Kidney epithelial cell (primary cell): ENCODE data around the gene AGPAT3. TPM values are rescaled to one million over a fixed set of nuclear protein-coding genes. Genes with fewer than 3 reads are reported as not detected.

Experiments
- DNase-seq: peaks from one replicate; pipeline ENCODE4 v3.0.0-alpha.2; 2010; ENCODE audit warnings: low read depth
- H3K27me3 ChIP-seq: 2 replicates; pipeline ENCODE4 v1.6.0; 2011; ENCODE audit warnings: low read length; ENCODE audit not compliant: control insufficient read depth, insufficient read depth
- H3K36me3 ChIP-seq: 2 replicates; pipeline ENCODE4 v1.5.1; 2011; ENCODE audit warnings: low read length; ENCODE audit not compliant: control insufficient read depth, insufficient read depth
- H3K4me3 ChIP-seq: 2 replicates; pipeline ENCODE4 v1.5.1; 2011; ENCODE audit warnings: low read depth, mild to moderate bottlenecking, control low read depth, low read length
- CTCF ChIP-seq: IDR thresholded peaks from 2 replicates; pipeline ENCODE4 v1.5.1; 2011; ENCODE audit warnings: mild to moderate bottlenecking, moderate library complexity, low read length, control low read depth, inconsistent platforms; ENCODE audit not compliant: insufficient read depth, poor library complexity, severe bottlenecking
- total RNA-seq: library from RNA; depleted of rRNA; stranded (reverse); fragments of >200 nt; gene quantifications from 2 replicates; pipeline ENCODE4 v1.2.3, GENCODE V29; 2015

Gene AGPAT3
- total RNA-seq, 1 donor from 2014 or later = 62.3 TPM

GRCh38 chr21:43923391-43923790, 58.4 kb downstream of the AGPAT3 start:
- no peak for DNase-seq
- H3K4me3 ChIP-seq = no peak overlapping the region
- H3K27me3 ChIP-seq = no peaks in the 10 kb centered on the region
- no peaks in the 10 kb centered on the region for H3K36me3 ChIP-seq
- TF ChIP-seq CTCF = no peak

GRCh38 chr21:43924421-43925095, 59.5 kb downstream of the AGPAT3 start:
- H3K4me3 ChIP-seq = no peak overlapping the region
- no peaks in the 10 kb centered on the region for H3K36me3 ChIP-seq
- no peak for TF ChIP-seq CTCF
- DNase-seq = no peak
- H3K27me3 ChIP-seq = no peaks in the 10 kb centered on the region

GRCh38 chr21:43925096-43925481, 60.1 kb downstream of the AGPAT3 start:
- TF ChIP-seq CTCF = no peak
- DNase-seq = no peak
- H3K4me3 ChIP-seq = no peak overlapping the region

GRCh38 chr21:43925609-43926008, 60.6 kb downstream of the AGPAT3 start:
- no peak for DNase-seq
- Histone ChIP-seq H3K4me3 (no peak overlapping the region), H3K36me3 (no peaks in the 10 kb centered on the region), H3K27me3 (no peaks in the 10 kb centered on the region)
- TF ChIP-seq CTCF = no peak

More at GRCh38 chr21:43925096-43925481, 60.1 kb downstream of the AGPAT3 start:
- no peaks in the 10 kb centered on the region for H3K36me3 ChIP-seq
- H3K27me3 ChIP-seq = no peaks in the 10 kb centered on the region

GRCh38 chr21:43926196-43926595, 61.2 kb downstream of the AGPAT3 start:
- H3K27me3 ChIP-seq = no peaks in the 10 kb centered on the region
- no peak for DNase-seq

More at GRCh38 chr21:43926196-43926595, 61.2 kb downstream of the AGPAT3 start:
- TF ChIP-seq CTCF = no peak
- Histone ChIP-seq H3K36me3 (no peaks in the 10 kb centered on the region), H3K4me3 (no peak overlapping the region)
